Left cardiac atrium (tissue), 4 donors: ENCODE results near the gene BSX. TPM values are rescaled to one million over a fixed set of nuclear protein-coding genes. Genes with fewer than 3 reads are reported as not detected.

Source experiments
- ATAC-seq, 2 donors: fragments of 200-7000 bp; cut with Tn5 transposase; one replicate each; pipeline ENCODE4 v1.9.1; 2020; ENCODE audit warnings: mild to moderate bottlenecking in 2 of 2, moderate library complexity in 2 of 2
- DNase-seq: peaks from one replicate; pipeline ENCODE4 v3.0.0-alpha.2; 2020
- intact Hi-C, 2 donors: fragments of 100-400 bp; cut with DNase I; formaldehyde crosslinking; loops; one replicate each; pipeline versions ENCODE4 v1.14.1 to v1.15.1; 2022 to 2023
- total RNA-seq, 2 donors: library from RNA; stranded (reverse); fragmentation: NEBNext Ultra II Directional; extraction: Animal tissue kit (Norgen Biotek cat#: 25700); gene quantifications; one replicate each; pipeline ENCODE4 v1.2.1, GENCODE V29; 2021
- donor health status: DM: no; HTN: yes; CAD: no.
- donor health status: DM: no; HTN: yes; CAD: no; lungs with severe emphysema.
- donor health status: DM: yes; HTN: yes; CAD: no.
- donor health status: Dilated cardiomyopathy.

Gene BSX
- total RNA-seq, 2 donors from 2014 or later = not detected

DNA sequence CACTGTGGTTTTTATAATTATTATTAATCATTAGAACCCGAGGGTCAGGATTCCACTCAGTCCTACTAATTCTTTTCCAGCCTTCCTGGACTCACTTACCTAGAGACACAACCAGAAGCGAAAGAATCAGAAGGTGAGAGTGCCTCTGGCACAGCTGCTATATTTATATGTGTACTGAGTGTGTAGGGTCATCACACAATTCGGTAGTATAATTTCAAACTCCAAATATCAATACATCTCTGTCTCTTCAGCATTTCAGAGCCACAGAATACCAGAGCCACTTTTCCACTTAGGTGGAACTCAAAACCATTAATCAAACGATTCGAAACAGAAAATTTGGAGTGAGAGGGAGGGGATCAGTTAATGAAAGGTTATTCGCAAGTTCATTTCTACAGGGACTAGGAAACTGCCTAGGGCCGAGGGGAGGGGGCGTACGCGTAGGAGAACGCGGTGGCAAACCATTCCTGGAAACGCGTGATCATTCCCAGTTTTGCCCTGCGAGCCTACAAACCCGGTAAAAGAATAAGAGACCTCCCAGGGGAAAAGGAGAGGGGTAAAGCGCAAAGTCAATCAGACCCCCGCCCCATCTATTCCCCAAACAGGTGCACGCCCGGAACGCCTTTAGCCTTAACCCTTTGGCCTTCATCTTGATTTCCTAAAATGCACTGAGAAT is 5.4 kb downstream of the BSX start:
- DNase-seq (no peak), ATAC-seq (no peak)
- intact Hi-C loops = no loop called here

DNA sequence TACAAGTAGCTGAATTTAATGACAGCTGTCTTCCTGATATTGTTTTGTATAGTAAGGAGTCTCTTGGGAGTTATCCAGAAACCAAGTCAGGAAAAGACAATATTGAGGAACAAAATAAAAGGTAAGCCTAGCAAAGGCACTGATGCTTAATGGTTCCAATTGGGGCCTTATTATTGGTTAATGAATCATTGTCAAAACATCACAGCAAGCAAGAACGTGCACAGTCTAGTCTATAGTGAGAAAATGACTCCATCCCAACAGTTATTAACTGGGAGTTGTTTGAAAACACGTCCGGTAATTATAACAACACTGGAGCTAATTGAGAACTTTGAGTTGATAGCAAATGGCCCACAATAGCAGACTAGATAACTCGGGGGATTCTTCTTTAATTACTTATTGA is 17.7 kb downstream of the BSX start:
- intact Hi-C loops = no loop called here
- DNase-seq = no peak
- no peak for ATAC-seq

DNA sequence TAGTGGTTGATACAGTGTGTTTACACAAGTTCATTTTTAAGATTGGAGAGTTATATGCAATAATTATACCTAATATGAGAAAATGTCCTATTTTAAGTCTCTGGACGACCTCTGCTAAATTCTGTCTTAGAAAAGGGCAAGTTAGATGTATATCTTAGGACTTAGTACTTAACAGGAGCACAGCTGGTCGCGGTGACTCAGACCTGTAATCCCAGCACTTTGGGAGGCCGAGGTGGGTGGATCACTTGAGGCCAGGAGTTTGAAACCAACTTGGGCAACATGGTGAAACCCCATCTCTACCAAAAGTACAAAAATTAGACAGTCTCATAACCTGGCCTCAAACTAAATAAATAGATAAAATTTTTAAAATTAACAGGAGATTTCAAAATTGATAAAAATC is 27.2 kb downstream of the BSX start:
- intact Hi-C loops = no loop called here
- ATAC-seq (no peak), DNase-seq (no peak)

- ATAC-seq (no peak), DNase-seq (no peak)
- intact Hi-C loops = no loop called here
Observed at GRCh38 chr11:122951211-122951610, 30.4 kb downstream of the BSX start.

DNA sequence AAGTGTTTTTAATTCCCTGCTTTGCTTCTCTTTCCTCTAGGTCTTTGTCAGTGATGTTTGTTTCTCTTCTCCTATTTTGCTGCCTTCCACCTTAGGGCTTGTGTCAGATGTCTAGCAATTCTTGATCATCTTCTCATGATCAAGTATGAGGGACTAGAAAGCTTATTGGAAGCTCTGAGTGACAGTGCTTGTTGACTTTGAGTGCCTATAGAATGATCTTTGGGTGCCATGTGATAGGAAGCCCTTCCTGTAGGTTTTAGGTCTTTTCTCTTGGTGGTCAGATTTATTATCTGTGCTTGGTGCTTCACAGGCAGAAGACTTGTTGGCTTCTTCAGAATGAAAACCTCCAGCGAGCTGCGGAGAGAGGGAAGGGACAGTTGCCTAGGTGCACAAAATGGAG is 43.1 kb downstream of the BSX start:
- intact Hi-C loops = no loop called here
- ATAC-seq = no peak

DNA sequence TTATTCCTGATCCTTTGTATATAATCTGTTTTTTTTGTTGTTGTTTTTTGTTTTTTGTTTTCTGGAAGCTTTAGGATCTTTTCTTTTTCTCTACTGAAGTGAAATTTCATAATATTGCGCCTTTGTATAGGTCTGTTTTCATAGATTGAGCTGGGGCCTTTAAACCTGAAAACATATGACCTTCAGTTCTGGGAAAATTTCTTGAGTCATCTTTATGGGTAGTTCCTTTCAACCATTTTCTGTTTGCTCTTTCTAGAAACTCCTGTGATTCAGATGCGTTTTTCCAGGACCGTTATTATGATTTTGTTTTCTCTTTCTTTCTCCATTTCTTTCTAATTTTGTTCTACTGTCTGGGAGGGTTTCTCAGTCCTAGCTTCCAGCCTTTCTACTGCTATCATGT is 43.7 kb downstream of the BSX start:
- intact Hi-C loops = no loop called here

More for the DNA sequence above, 43.1 kb downstream of the BSX start:
- no peak for DNase-seq

GRCh38 chr11:122933416-122933815 is 48.2 kb downstream of the BSX start:
- intact Hi-C loops = no loop called here
- DNase-seq (no peak), ATAC-seq (no peak)

More for the DNA sequence above, 43.7 kb downstream of the BSX start:
- no peak for ATAC-seq
- DNase-seq = no peak

DNA sequence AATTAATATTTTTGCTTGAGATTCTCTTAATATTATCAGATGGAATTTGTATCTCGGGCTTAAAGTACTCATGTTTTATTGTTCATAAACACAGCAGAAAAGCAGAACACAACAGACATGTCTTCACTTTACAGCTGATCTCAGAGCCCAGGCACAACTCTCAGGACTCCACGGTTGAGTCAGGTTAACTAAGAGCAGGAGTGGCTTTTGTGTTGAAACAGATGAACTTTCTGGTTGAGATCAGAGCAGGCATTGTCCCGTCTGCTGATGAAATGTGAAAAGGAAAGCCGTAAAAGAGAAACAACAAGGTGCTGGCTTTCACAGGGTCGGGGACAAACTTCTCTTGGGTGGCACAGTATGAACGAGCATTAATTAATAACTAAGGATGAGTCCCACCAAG is 50.1 kb downstream of the BSX start:
- intact Hi-C loops = no loop called here
- no peak for DNase-seq
- ATAC-seq = no peak

Other genes starting within 250 kb of the BSX start
- under 1 TPM; 0.13 to 0.27 TPM for gene CRTAM, start 143.3 kb downstream of the BSX start, total RNA-seq
- gene JHY, start 99.1 kb downstream of the BSX start, total RNA-seq = 1 to 10 TPM; 3.2 to 3.9 TPM
- gene HSPA8, start 80.3 kb upstream of the BSX start, total RNA-seq = 100 to 1,000 TPM; 807 to 922 TPM
- 10 to 100 TPM; 30.6 to 38.6 TPM for gene CLMP, start 213.4 kb upstream of the BSX start, total RNA-seq